ENCODE results near the gene NELFCD. TPM values are rescaled to one million over a fixed set of nuclear protein-coding genes. Genes with fewer than 3 reads are reported as not detected.

NELFCD gene
- polyA plus RNA-seq, 1 donor (not counting 4 experiments of a cell fraction or from before 2014, with no cell fraction given), result 68.5 TPM

- Histone ChIP-seq H3K9me1 (ENCODE audit: control insufficient read depth, extremely low read depth, insufficient read depth, low read length) (no peaks in the 10 kb centered on the region), H3K4me3 (ENCODE audit: control insufficient read depth in 2 of 3, extremely low read depth in 1 of 3, insufficient read depth in 2 of 3, low read depth in 1 of 3, low read length in 3 of 3) (no peak overlapping the region), H3K79me2 (ENCODE audit: control insufficient read depth, insufficient read depth, low read length) (no peaks in the 10 kb centered on the region), H3K4me2 (ENCODE audit: control insufficient read depth, extremely low read depth, insufficient read depth, low read depth, low read length) (no peak overlapping the region), H3K4me1 (ENCODE audit: control insufficient read depth, extremely low read depth, insufficient read depth, low read length) (no peaks in the 10 kb centered on the region), H3K9me3 (ENCODE audit: control insufficient read depth, low read depth, low read length) (no peaks in the 10 kb centered on the region), H3K9ac (ENCODE audit: control insufficient read depth, extremely low read depth, insufficient read depth, low read length) (no peak overlapping the region), H3K27me3 (ENCODE audit: control insufficient read depth, extremely low read depth, insufficient read depth, low read length) (no peaks in the 10 kb centered on the region), H3K36me3 (ENCODE audit: control insufficient read depth in 2 of 2, extremely low read depth in 1 of 2, insufficient read depth in 2 of 2, low read length in 2 of 2) (no peaks in the 10 kb centered on the region), H2AFZ (ENCODE audit: control insufficient read depth, low read length) (no peak overlapping the region), H4K20me1 (ENCODE audit: control insufficient read depth, extremely low read depth, insufficient read depth, low read length) (no peaks in the 10 kb centered on the region), H3K27ac (ENCODE audit: control insufficient read depth, insufficient read depth, low read length) (no peak overlapping the region)
- TF ChIP-seq EZH2 (IDR thresholded peaks at IDR 0.05; ENCODE audit: low read length) (no peak), CTCF (optimal IDR thresholded peaks at IDR 0.05 in 1 of 3, IDR thresholded peaks at IDR 0.05 in 1 of 3, conservative IDR thresholded peaks at IDR 0.05 in 1 of 3; ENCODE audit: extremely low read depth in 1 of 3, insufficient read depth in 2 of 3, low read length in 3 of 3) (no peak)
- dilution Hi-C loops (cut with MboI; ENCODE audit: extremely low pct_ligation_motif_present, low sequenced_read_pairs), result no loop called here
- DNase-seq (ENCODE audit: low read depth, low spot score), result no peak
- no peak for FAIRE-seq
Measured at GRCh38 chr20:58956078-58956477, 25.0 kb upstream of the NELFCD start.

- Histone ChIP-seq H3K36me3 (ENCODE audit: control insufficient read depth in 2 of 2, extremely low read depth in 1 of 2, insufficient read depth in 2 of 2, low read length in 2 of 2) (no peaks in the 10 kb centered on the region), H3K4me2 (ENCODE audit: control insufficient read depth, extremely low read depth, insufficient read depth, low read depth, low read length) (no peak overlapping the region), H3K27ac (ENCODE audit: control insufficient read depth, insufficient read depth, low read length) (no peak overlapping the region), H2AFZ (ENCODE audit: control insufficient read depth, low read length) (no peak overlapping the region), H3K79me2 (ENCODE audit: control insufficient read depth, insufficient read depth, low read length) (no peaks in the 10 kb centered on the region), H3K4me1 (ENCODE audit: control insufficient read depth, extremely low read depth, insufficient read depth, low read length) (no peaks in the 10 kb centered on the region), H3K9me1 (ENCODE audit: control insufficient read depth, extremely low read depth, insufficient read depth, low read length) (no peaks in the 10 kb centered on the region), H3K27me3 (ENCODE audit: control insufficient read depth, extremely low read depth, insufficient read depth, low read length) (peaks cover 7% of the 10 kb centered on the region), H3K9ac (ENCODE audit: control insufficient read depth, extremely low read depth, insufficient read depth, low read length) (no peak overlapping the region), H3K9me3 (ENCODE audit: control insufficient read depth, low read depth, low read length) (no peaks in the 10 kb centered on the region), H4K20me1 (ENCODE audit: control insufficient read depth, extremely low read depth, insufficient read depth, low read length) (no peaks in the 10 kb centered on the region), H3K4me3 (ENCODE audit: control insufficient read depth in 2 of 3, extremely low read depth in 1 of 3, insufficient read depth in 2 of 3, low read depth in 1 of 3, low read length in 3 of 3) (no peak overlapping the region)
- TF ChIP-seq EZH2 (IDR thresholded peaks at IDR 0.05; ENCODE audit: low read length) (no peak), CTCF (optimal IDR thresholded peaks at IDR 0.05 in 1 of 3, IDR thresholded peaks at IDR 0.05 in 1 of 3, conservative IDR thresholded peaks at IDR 0.05 in 1 of 3; ENCODE audit: extremely low read depth in 1 of 3, insufficient read depth in 2 of 3, low read length in 3 of 3) (no peak)
- FAIRE-seq (no peak), DNase-seq (ENCODE audit: low read depth, low spot score) (no peak)
- dilution Hi-C loops (cut with MboI; ENCODE audit: extremely low pct_ligation_motif_present, low sequenced_read_pairs), result no loop called here
Measured at GRCh38 chr20:58959652-58960051, 21.4 kb upstream of the NELFCD start.

Data from keratinocyte (primary cell).